Large intestine (tissue), 3 donors: Measurements from ENCODE around the gene LCK. TPM values are rescaled to one million over a fixed set of nuclear protein-coding genes. Genes with fewer than 3 reads are reported as not detected.
A peak's percentile ranks its signal among the peaks of the same experiment; 100 is the strongest.

Source experiments
- DNase-seq, 2 donors: peaks; one replicate each; pipeline versions ENCODE4 v3.0.0 to v3.0.0-alpha.2; 2013
- H3K27ac ChIP-seq: one replicate; pipeline ENCODE4 v1.5.1; 2013; ENCODE audit warnings: low read length
- H3K27me3 ChIP-seq: 2 replicates; pipeline ENCODE4 v1.6.1; 2013; ENCODE audit warnings: low read length; ENCODE audit not compliant: control insufficient read depth, insufficient read depth
- H3K36me3 ChIP-seq: 2 replicates; pipeline ENCODE4 v1.6.1; 2013; ENCODE audit warnings: low read length; ENCODE audit not compliant: control insufficient read depth, insufficient read depth
- H3K4me1 ChIP-seq: one replicate; pipeline ENCODE4 v1.6.1; 2013; ENCODE audit warnings: low read length; ENCODE audit not compliant: control insufficient read depth, insufficient read depth
- H3K4me3 ChIP-seq: one replicate; pipeline ENCODE4 v1.5.1; 2013; ENCODE audit warnings: low read length
- H3K9me3 ChIP-seq: one replicate; pipeline ENCODE4 v1.6.1; 2013; ENCODE audit warnings: mild to moderate bottlenecking, low read depth, low read length, moderate library complexity; ENCODE audit not compliant: control insufficient read depth
- WGBS: methylation state at CpG from one replicate; pipeline ENCODE4 v1.1.5; 2013; ENCODE audit warnings: low lambda C conversion rate; ENCODE audit not compliant: insufficient coverage; 5-methylcytosine and 5-hydroxymethylcytosine counted together
- polyA plus RNA-seq: library from polyadenylated mRNA; unstranded; fragments of 120-200 nt; gene quantifications from one replicate; pipeline ENCODE4 v1.2.1, GENCODE V29; 2013

The LCK gene
- polyA plus RNA-seq, 1 donor: 4.2 TPM

- no peaks in the 10 kb centered on the region for H3K9me3 ChIP-seq
- H3K4me1 ChIP-seq: peaks cover 29% of the 10 kb centered on the region
- peaks cover 40% of the 10 kb centered on the region for H3K36me3 ChIP-seq
- no peak overlapping the region for H3K27ac ChIP-seq
- no peaks in the 10 kb centered on the region for H3K27me3 ChIP-seq
- WGBS: no CpG with 5 or more reads among the region's 4 CpGs
- peak in 1 of 2 donors; percentile 8 for DNase-seq
- peak overlapping the region; percentile 98 for H3K4me3 ChIP-seq
Observed at GRCh38 chr1:32220746-32221580, 30.1 kb upstream of the LCK start.

GRCh38 chr1:32221581-32221979, 29.5 kb upstream of the LCK start:
- no CpG with 5 or more reads among the region's 13 CpGs for WGBS
- H3K4me3 ChIP-seq: peak overlapping the region; percentile 98

GRCh38 chr1:32221980-32222755, 28.9 kb upstream of the LCK start, which contains the start of the genes EIF3I and TMEM234:
TSS of gene EIF3I (plus strand) at chr1:32222407. CDS start at chr1:32222442, 35 bp downstream.
TSS of gene TMEM234 (minus strand) at chr1:32222353. CDS start at chr1:32222322, 31 bp downstream.
- peak; percentile 91 to 93 for DNase-seq
- no CpG with 5 or more reads among the region's 46 CpGs for WGBS
- Histone ChIP-seq H3K9me3 (no peaks in the 10 kb centered on the region), H3K27me3 (no peaks in the 10 kb centered on the region), H3K27ac (peak within 1 kb of the TSS; percentile 80), H3K36me3 (peaks cover 39% of the 10 kb centered on the region), H3K4me3 (peak within 1 kb of the TSS; percentile 98), H3K4me1 (peaks cover 19% of the 10 kb centered on the region)

More at GRCh38 chr1:32221581-32221979, 29.5 kb upstream of the LCK start:
- no peak for DNase-seq
- H3K4me1 ChIP-seq: peaks cover 24% of the 10 kb centered on the region
- H3K27ac ChIP-seq: peak overlapping the region; percentile 80
- no peaks in the 10 kb centered on the region for H3K27me3 ChIP-seq
- no peaks in the 10 kb centered on the region for H3K9me3 ChIP-seq
- peaks cover 41% of the 10 kb centered on the region for H3K36me3 ChIP-seq

- Histone ChIP-seq H3K4me1 (peaks cover 17% of the 10 kb centered on the region), H3K9me3 (no peaks in the 10 kb centered on the region), H3K27ac (no peak overlapping the region), H3K36me3 (peaks cover 46% of the 10 kb centered on the region), H3K27me3 (no peaks in the 10 kb centered on the region), H3K4me3 (no peak overlapping the region)
- WGBS: no CpG with 5 or more reads among the region's 3 CpGs
- no peak for DNase-seq
Observed at GRCh38 chr1:32223683-32224082, 27.4 kb upstream of the LCK start.

GRCh38 chr1:32224285-32224684, 26.8 kb upstream of the LCK start:
- Histone ChIP-seq H3K4me1 (peaks cover 17% of the 10 kb centered on the region), H3K27me3 (no peaks in the 10 kb centered on the region), H3K27ac (no peak overlapping the region), H3K36me3 (peaks cover 47% of the 10 kb centered on the region), H3K9me3 (no peaks in the 10 kb centered on the region), H3K4me3 (no peak overlapping the region)
- DNase-seq: no peak
- no CpG with 5 or more reads among the region's 4 CpGs for WGBS

- H3K36me3 ChIP-seq: peaks cover 61% of the 10 kb centered on the region
Observed at GRCh38 chr1:32228771-32229170, 22.3 kb upstream of the LCK start.

GRCh38 chr1:32231843-32232432, 19.1 kb upstream of the LCK start:
- Histone ChIP-seq H3K36me3 (peaks cover 40% of the 10 kb centered on the region), H3K27ac (no peak overlapping the region), H3K27me3 (no peaks in the 10 kb centered on the region), H3K9me3 (no peaks in the 10 kb centered on the region), H3K4me3 (no peak overlapping the region), H3K4me1 (no peaks in the 10 kb centered on the region)
- DNase-seq: no peak
- WGBS: no CpG with 5 or more reads among the region's 5 CpGs

More at GRCh38 chr1:32228771-32229170, 22.3 kb upstream of the LCK start:
- no CpG with 5 or more reads among the region's 3 CpGs for WGBS
- Histone ChIP-seq H3K27ac (no peak overlapping the region), H3K9me3 (no peaks in the 10 kb centered on the region), H3K4me1 (peaks cover under 1% of the 10 kb centered on the region), H3K27me3 (no peaks in the 10 kb centered on the region), H3K4me3 (no peak overlapping the region)
- DNase-seq: no peak

GRCh38 chr1:32232558-32233304, 18.3 kb upstream of the LCK start:
- H3K27ac ChIP-seq: no peak overlapping the region
- no peaks in the 10 kb centered on the region for H3K4me1 ChIP-seq
- H3K4me3 ChIP-seq: no peak overlapping the region
- H3K27me3 ChIP-seq: no peaks in the 10 kb centered on the region
- no peak for DNase-seq
- no peaks in the 10 kb centered on the region for H3K9me3 ChIP-seq
- H3K36me3 ChIP-seq: peaks cover 33% of the 10 kb centered on the region
- WGBS: 80% methylated on average over 2 of the region's 8 CpGs

- H3K27ac ChIP-seq: no peak overlapping the region
- no peak overlapping the region for H3K4me3 ChIP-seq
- H3K27me3 ChIP-seq: no peaks in the 10 kb centered on the region
- no peaks in the 10 kb centered on the region for H3K9me3 ChIP-seq
- no peaks in the 10 kb centered on the region for H3K4me1 ChIP-seq
- H3K36me3 ChIP-seq: peaks cover 19% of the 10 kb centered on the region
- WGBS: no CpG with 5 or more reads among the region's 7 CpGs
- DNase-seq: no peak
Observed at GRCh38 chr1:32234792-32235191, 16.3 kb upstream of the LCK start.
